HepG2 (cell line): ENCODE data around the gene NCF2. TPM values are rescaled to one million over a fixed set of nuclear protein-coding genes. Genes with fewer than 3 reads are reported as not detected.

Experiments
- ATAC-seq: fragments of 200-7000 bp; cut with Tn5 transposase; 3 replicates; pipeline ENCODE4 v1.9.1; 2020; ENCODE audit warnings: mild to moderate bottlenecking, moderate library complexity
- BruUV-seq: library from RNA; stranded (reverse); fragments of 400-500 nt; replicated peaks from 2 replicates; lab custom pipeline; 2021; lab: Mats Ljungman, UMichigan
- CTCF ChIA-PET: fragments of 300-600 bp; formaldehyde crosslinking; extraction: SDS; loops from one replicate; lab custom pipeline; 2021; ENCODE audit warnings: low total read pairs, inconsistent platforms, low intra/inter-chr PET ratio; lab: Yijun Ruan, JAX
- POLR2A ChIA-PET: fragments of 350-600 bp; sonication (Branson Sonifier 250); formaldehyde crosslinking; loops from one replicate; lab custom pipeline; 2020; ENCODE audit warnings: antibody characterized with exemption, inconsistent platforms; lab: Yijun Ruan, JAX
- DNase-seq: peaks from one replicate; pipeline ENCODE4 v3.0.0-alpha.2; 2015; ENCODE audit warnings: low spot score
- FAIRE-seq: peaks from 3 replicates; lab custom pipeline; 2011; peaks lifted over from hg19 to GRCh38; lab: Jason Lieb, UNC
- H2AFZ ChIP-seq: one replicate; pipeline ENCODE4 v1.6.1; 2011; ENCODE audit warnings: low read length, inconsistent platforms
- H3K27ac ChIP-seq: fragments of 300-600 bp; 3 replicates; pipeline ENCODE4 v1.8.0; 2011; ENCODE audit warnings: mixed run types, mild to moderate bottlenecking, mixed read lengths, low read length, inconsistent platforms; ENCODE audit not compliant: insufficient read depth; ENCODE audit errors: extremely low read length
- H3K27me3 ChIP-seq, 2 experiments: fragments of 200-600 bp in 1 of 2; 2 replicates in 1 of 2; 3 replicates in 1 of 2; pipeline versions ENCODE4 v1.6.0 to v1.8.0; 2011; ENCODE audit warnings: low read length in 2 of 2, mild to moderate bottlenecking in 2 of 2, moderate library complexity in 2 of 2, inconsistent platforms in 1 of 2; ENCODE audit not compliant: insufficient read depth in 2 of 2, control insufficient read depth in 1 of 2
- H3K36me3 ChIP-seq, 2 experiments: fragments of 200-600 bp in 1 of 2; replicated peaks in 1 of 2; 2 replicates in 1 of 2; 3 replicates in 1 of 2; pipeline versions ENCODE4 v1.5.1 to v1.8.0; 2011; ENCODE audit warnings: low read length in 2 of 2, inconsistent platforms in 1 of 2; ENCODE audit not compliant: insufficient read depth in 2 of 2, control insufficient read depth in 1 of 2
- H3K4me1 ChIP-seq: 2 replicates; pipeline ENCODE4 v1.5.1; 2012; ENCODE audit warnings: low read length, inconsistent platforms; ENCODE audit not compliant: insufficient read depth
- H3K4me2 ChIP-seq: 2 replicates; pipeline ENCODE4 v1.6.0; 2011; ENCODE audit warnings: low read depth, low read length, inconsistent platforms
- H3K4me3 ChIP-seq, 3 experiments: fragments of 200-600 bp in 1 of 3; sonication (generic), shearing (Covaris generic) in 1 of 3; replicated peaks in 1 of 3; 2 replicates each; pipeline ENCODE4 v1.5.1; 2011 to 2016; ENCODE audit warnings: low read length in 3 of 3, inconsistent platforms in 2 of 3, low read depth in 2 of 3, mild to moderate bottlenecking in 2 of 3, control low read depth in 1 of 3, mixed read lengths in 1 of 3; ENCODE audit not compliant: insufficient read depth in 1 of 3
- H3K79me2 ChIP-seq: one replicate; pipeline ENCODE4 v1.6.1; 2011; ENCODE audit warnings: low read length, inconsistent platforms; ENCODE audit not compliant: insufficient read depth
- H3K9ac ChIP-seq: 2 replicates; pipeline ENCODE4 v1.6.0; 2011; ENCODE audit warnings: mild to moderate bottlenecking, low read depth, low read length, inconsistent platforms; ENCODE audit not compliant: insufficient read depth
- H3K9me3 ChIP-seq: 2 replicates; pipeline ENCODE4 v1.5.1; 2012; ENCODE audit warnings: mild to moderate bottlenecking, low read length
- H4K20me1 ChIP-seq: 2 replicates; pipeline ENCODE4 v1.6.0; 2011; ENCODE audit warnings: inconsistent platforms, mild to moderate bottlenecking, low read length, moderate library complexity; ENCODE audit not compliant: insufficient read depth
- BRCA1 ChIP-seq: sonication (generic); formaldehyde crosslinking; IDR thresholded peaks from 2 replicates; pipeline ENCODE4 v1.4.0; 2020; ENCODE audit warnings: missing genetic modification reagents
- KMT2A ChIP-seq: sonication (generic); formaldehyde crosslinking; IDR thresholded peaks from 2 replicates; pipeline ENCODE4 v1.4.0; 2020; ENCODE audit warnings: missing genetic modification reagents
- NFATC3 ChIP-seq: sonication (generic); formaldehyde crosslinking; IDR thresholded peaks from 2 replicates; pipeline ENCODE4 v1.5.1; 2020; ENCODE audit warnings: mild to moderate bottlenecking, missing genetic modification reagents
- PBX2 ChIP-seq: IDR thresholded peaks from 2 replicates; pipeline ENCODE4 v1.6.1; 2016; ENCODE audit warnings: control low read depth
- SPEN ChIP-seq: sonication (generic); formaldehyde crosslinking; IDR thresholded peaks from 2 replicates; pipeline ENCODE4 v1.5.1; 2020; ENCODE audit warnings: low read depth, mild to moderate bottlenecking, missing genetic modification reagents
- TFAP4 ChIP-seq: sonication (generic); IDR thresholded peaks from 2 replicates; pipeline ENCODE4 v1.6.1; 2016; ENCODE audit warnings: low read depth, borderline replicate concordance
- ZBTB37 ChIP-seq: sonication (generic); formaldehyde crosslinking; IDR thresholded peaks from 2 replicates; pipeline ENCODE4 v1.4.0; 2020; ENCODE audit warnings: mild to moderate bottlenecking, missing genetic modification reagents
- ZFP82 ChIP-seq: sonication (generic); formaldehyde crosslinking; IDR thresholded peaks from 2 replicates; pipeline ENCODE4 v1.5.1; 2020; ENCODE audit warnings: mild to moderate bottlenecking, missing genetic modification reagents, borderline replicate concordance
- ZNF20 ChIP-seq: sonication (generic); formaldehyde crosslinking; IDR thresholded peaks from 2 replicates; pipeline ENCODE4 v1.4.0; 2020; ENCODE audit warnings: mild to moderate bottlenecking, moderate library complexity, missing genetic modification reagents
- ZNF296 ChIP-seq: sonication (generic); formaldehyde crosslinking; conservative IDR thresholded peaks from 2 replicates; pipeline ENCODE4 v1.5.0; 2020; ENCODE audit warnings: mild to moderate bottlenecking, missing genetic modification reagents
- ZNF44 ChIP-seq: sonication (generic); formaldehyde crosslinking; IDR thresholded peaks from 2 replicates; pipeline ENCODE4 v1.5.1; 2020; ENCODE audit warnings: mild to moderate bottlenecking, missing genetic modification reagents
- ZNF572 ChIP-seq: sonication (generic); formaldehyde crosslinking; IDR thresholded peaks from 2 replicates; pipeline ENCODE4 v1.5.1; 2020; ENCODE audit warnings: mild to moderate bottlenecking, missing genetic modification reagents
- WGBS: methylation state at CpG from one replicate; pipeline ENCODE4 v1.1.6; 2017; ENCODE audit warnings: low lambda C conversion rate; 5-methylcytosine and 5-hydroxymethylcytosine counted together
- in situ Hi-C: cut with HindIII; loops from 2 replicates; pipeline ENCODE4 v1.10.0; 2017; ENCODE audit warnings: low pct_unique_long_range_greater_than_20kb; ENCODE audit not compliant: extremely low pct_ligation_motif_present
- intact Hi-C: fragments of 100-400 bp; cut with micrococcal nuclease; formaldehyde crosslinking; loops from one replicate; pipeline ENCODE4 v1.10.0; 2022; ENCODE audit not compliant: unreplicated experiment
- polyA plus RNA-seq, 8 experiments: library from polyadenylated mRNA; depleted of rRNA in 3 of 8; stranded (reverse) in 7 of 8; unstranded in 1 of 8; fragments of >200 nt; fragmentation: Illumina TruSeq in 4 of 8; extraction: Trizol in 4 of 8; gene quantifications; 2 replicates each; pipeline versions ENCODE4 v1.2.1 to v1.2.3, GENCODE V29; 2011 to 2016; ENCODE audit warnings: low read depth in 4 of 8, missing spikeins in 1 of 8, mixed read lengths in 1 of 8; ENCODE audit not compliant: insufficient read depth in 1 of 8
- total RNA-seq, 5 experiments: library from RNA; depleted of rRNA; stranded (reverse); fragments of >200 nt; fragmentation: Illumina TruSeq; extraction: Trizol; gene quantifications; 2 replicates each; pipeline ENCODE4 v1.2.3, GENCODE V29; 2016; ENCODE audit warnings: low read depth in 1 of 5

The NCF2 gene
- total and polyA plus RNA-seq, 2 of the 13 experiments (the other 11 are each of a cell fraction or from before 2014, with no cell fraction given): 0.18 to 0.46 TPM

- no peaks in the 10 kb centered on the region; a peak in 1 of 5 replicates for H3K27me3 ChIP-seq
- ChIA-PET CTCF (no interaction called here), POLR2A (no interaction called here)
- H2AFZ ChIP-seq: no peak overlapping the region
- FAIRE-seq (no peak), ATAC-seq (no peak), DNase-seq (no peak)
- no peaks in the 10 kb centered on the region for H3K9me3 ChIP-seq
- no peak overlapping the region for H3K9ac ChIP-seq
- no peaks in the 10 kb centered on the region for H3K79me2 ChIP-seq
- no peak overlapping the region for H3K4me2 ChIP-seq
- WGBS: 95% methylated on average over 3 of the region's 3 CpGs
- H3K36me3 ChIP-seq: peaks cover 5 to 54% of the 10 kb centered on the region in 2 experiments; a peak in 4 of 5 replicates
- H3K4me1 ChIP-seq: no peaks in the 10 kb centered on the region
- H3K27ac ChIP-seq: no peak overlapping the region
- no peak overlapping the region for H3K4me3 ChIP-seq
- no TSS peak for BruUV-seq
- H4K20me1 ChIP-seq: no peaks in the 10 kb centered on the region; the same call in 1 of the 2 replicates
- in situ Hi-C loops (no loop called here), intact Hi-C loops (no loop called here)
- TF ChIP-seq ZBTB37 (CRISPR knock-in tag): no peak
These were observed 56.6 kb downstream of the NCF2 start for GRCh38 chr1:183533617-183534174.

GRCh38 chr1:183528577-183528976 is 61.7 kb downstream of the NCF2 start:
- no peak overlapping the region for H2AFZ ChIP-seq
- H3K9me3 ChIP-seq: no peaks in the 10 kb centered on the region
- ATAC-seq (no peak), DNase-seq (no peak), FAIRE-seq (no peak)
- ChIA-PET CTCF (no interaction called here), POLR2A (no interaction called here)
- no peak overlapping the region for H3K27ac ChIP-seq
- no peak overlapping the region for H3K4me3 ChIP-seq
- in situ Hi-C loops (no loop called here), intact Hi-C loops (no loop called here)
- H4K20me1 ChIP-seq: no peaks in the 10 kb centered on the region; the same call in 1 of the 2 replicates
- BruUV-seq: no TSS peak
- H3K79me2 ChIP-seq: no peaks in the 10 kb centered on the region
- no peaks in the 10 kb centered on the region for H3K27me3 ChIP-seq
- H3K4me2 ChIP-seq: no peak overlapping the region
- no peaks in the 10 kb centered on the region for H3K4me1 ChIP-seq
- peaks cover 6 to 61% of the 10 kb centered on the region in 2 experiments for H3K36me3 ChIP-seq
- 97% methylated on average over 3 of the region's 3 CpGs for WGBS
- no peak overlapping the region for H3K9ac ChIP-seq
- TF ChIP-seq BRCA1 (CRISPR knock-in tag): no peak
- no peak for TF ChIP-seq TFAP4
- no peak for TF ChIP-seq PBX2
- no peak for TF ChIP-seq SPEN (CRISPR knock-in tag)
- TF ChIP-seq NFATC3: no peak
- TF ChIP-seq ZNF296 (CRISPR knock-in tag): no peak
- no peak for TF ChIP-seq ZNF20 (CRISPR knock-in tag)
- TF ChIP-seq ZFP82 (CRISPR knock-in tag): no peak
- no peak for TF ChIP-seq KMT2A (CRISPR knock-in tag)
- no peak for TF ChIP-seq ZNF572 (CRISPR knock-in tag)
- no peak for TF ChIP-seq ZNF44 (CRISPR knock-in tag)
